GM21526 (cell line): Measurements from ENCODE around the gene CIB4.

Experiments used
- ATAC-seq: cut with Tn5 transposase; IDR thresholded peaks from one replicate; pipeline ENCODE4 v1.9.1; 2021; ENCODE audit warnings: moderate library complexity; ENCODE audit not compliant: unreplicated experiment, low FRiP score

CIB4 gene

GRCh38 chr2:26585966-26586365 is 55.2 kb downstream of the CIB4 start:
- ATAC-seq = no peak

- ATAC-seq = no peak
Observed at GRCh38 chr2:26585100-26585499, 56.1 kb downstream of the CIB4 start.

GRCh38 chr2:26584656-26585055 is 56.5 kb downstream of the CIB4 start:
- ATAC-seq = no peak

GRCh38 chr2:26584191-26584590 is 57.0 kb downstream of the CIB4 start:
- ATAC-seq = no peak

GRCh38 chr2:26583381-26583911 is 57.7 kb downstream of the CIB4 start:
- ATAC-seq = no peak

GRCh38 chr2:26582890-26583289 is 58.3 kb downstream of the CIB4 start:
- ATAC-seq = no peak

- ATAC-seq = no peak
Observed at GRCh38 chr2:26581991-26582842, 58.9 kb downstream of the CIB4 start.

GRCh38 chr2:26581266-26581990 is 59.7 kb downstream of the CIB4 start:
- no peak for ATAC-seq

- no peak for ATAC-seq
Observed at GRCh38 chr2:26580751-26581150, 60.4 kb downstream of the CIB4 start.

GRCh38 chr2:26580151-26580550 is 61.0 kb downstream of the CIB4 start:
- ATAC-seq = no peak

GRCh38 chr2:26579723-26580040 is 61.5 kb downstream of the CIB4 start:
- ATAC-seq = no peak

GRCh38 chr2:26579025-26579722 is 62.0 kb downstream of the CIB4 start:
- no peak for ATAC-seq

GRCh38 chr2:26578581-26578980 is 62.6 kb downstream of the CIB4 start:
- no peak for ATAC-seq

- no peak for ATAC-seq
Observed at GRCh38 chr2:26578113-26578458, 63.1 kb downstream of the CIB4 start.

- no peak for ATAC-seq
Observed at GRCh38 chr2:26577442-26578112, 63.6 kb downstream of the CIB4 start.

- no peak for ATAC-seq
Observed at GRCh38 chr2:26576565-26577441, 64.4 kb downstream of the CIB4 start.

GRCh38 chr2:26575836-26576564 is 65.2 kb downstream of the CIB4 start:
- ATAC-seq = no peak

- ATAC-seq = no peak
Observed at GRCh38 chr2:26574900-26575560, 66.1 kb downstream of the CIB4 start.
